Stimulated activated CD8-positive, alpha-beta memory T cell treated with anti-CD3 and anti-CD28 coated beads, Interleukin-7, amount 100 ng/mL, for 4 hours (primary cell): ENCODE data around the gene CTTNBP2.

ENCODE experiments used
- DNase-seq, 2 donors: peaks; one replicate each; pipeline ENCODE4 v3.0.0-alpha.2; 2020; ENCODE audit warnings: low read depth in 2 of 2

The CTTNBP2 gene, protein sequence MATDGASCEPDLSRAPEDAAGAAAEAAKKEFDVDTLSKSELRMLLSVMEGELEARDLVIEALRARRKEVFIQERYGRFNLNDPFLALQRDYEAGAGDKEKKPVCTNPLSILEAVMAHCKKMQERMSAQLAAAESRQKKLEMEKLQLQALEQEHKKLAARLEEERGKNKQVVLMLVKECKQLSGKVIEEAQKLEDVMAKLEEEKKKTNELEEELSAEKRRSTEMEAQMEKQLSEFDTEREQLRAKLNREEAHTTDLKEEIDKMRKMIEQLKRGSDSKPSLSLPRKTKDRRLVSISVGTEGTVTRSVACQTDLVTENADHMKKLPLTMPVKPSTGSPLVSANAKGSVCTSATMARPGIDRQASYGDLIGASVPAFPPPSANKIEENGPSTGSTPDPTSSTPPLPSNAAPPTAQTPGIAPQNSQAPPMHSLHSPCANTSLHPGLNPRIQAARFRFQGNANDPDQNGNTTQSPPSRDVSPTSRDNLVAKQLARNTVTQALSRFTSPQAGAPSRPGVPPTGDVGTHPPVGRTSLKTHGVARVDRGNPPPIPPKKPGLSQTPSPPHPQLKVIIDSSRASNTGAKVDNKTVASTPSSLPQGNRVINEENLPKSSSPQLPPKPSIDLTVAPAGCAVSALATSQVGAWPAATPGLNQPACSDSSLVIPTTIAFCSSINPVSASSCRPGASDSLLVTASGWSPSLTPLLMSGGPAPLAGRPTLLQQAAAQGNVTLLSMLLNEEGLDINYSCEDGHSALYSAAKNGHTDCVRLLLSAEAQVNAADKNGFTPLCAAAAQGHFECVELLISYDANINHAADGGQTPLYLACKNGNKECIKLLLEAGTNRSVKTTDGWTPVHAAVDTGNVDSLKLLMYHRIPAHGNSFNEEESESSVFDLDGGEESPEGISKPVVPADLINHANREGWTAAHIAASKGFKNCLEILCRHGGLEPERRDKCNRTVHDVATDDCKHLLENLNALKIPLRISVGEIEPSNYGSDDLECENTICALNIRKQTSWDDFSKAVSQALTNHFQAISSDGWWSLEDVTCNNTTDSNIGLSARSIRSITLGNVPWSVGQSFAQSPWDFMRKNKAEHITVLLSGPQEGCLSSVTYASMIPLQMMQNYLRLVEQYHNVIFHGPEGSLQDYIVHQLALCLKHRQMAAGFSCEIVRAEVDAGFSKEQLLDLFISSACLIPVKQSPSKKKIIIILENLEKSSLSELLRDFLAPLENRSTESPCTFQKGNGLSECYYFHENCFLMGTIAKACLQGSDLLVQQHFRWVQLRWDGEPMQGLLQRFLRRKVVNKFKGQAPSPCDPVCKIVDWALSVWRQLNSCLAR (N-terminal part only)

GRCh38 chr7:117873310-117874190 is at the start of gene CTTNBP2:
Gene CTTNBP2, minus strand, starts transcription at chr7:117873441. Its CDS starts 26 bp downstream, at chr7:117873415.
- no peak for DNase-seq

DNA sequence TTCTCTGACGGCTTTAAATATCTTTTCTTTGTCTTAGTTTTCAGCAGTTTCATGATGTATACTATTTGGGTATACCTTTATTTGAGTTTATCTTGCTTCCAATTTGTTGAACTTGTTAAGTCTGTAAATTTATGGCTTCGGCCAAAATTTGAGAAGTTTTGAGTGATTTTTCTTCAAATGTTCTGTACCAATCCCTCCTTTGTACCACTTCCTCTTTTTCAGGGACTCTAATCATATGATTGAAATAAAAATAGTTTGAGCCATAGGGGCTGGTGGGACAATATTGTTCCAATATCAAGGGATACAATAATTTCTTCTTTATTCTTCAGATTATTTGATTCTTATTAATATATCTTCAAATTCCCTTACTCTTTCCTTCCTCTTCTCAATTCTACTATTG is 43.1 kb upstream of the CTTNBP2 start:
- DNase-seq = no peak

GRCh38 chr7:117912421-117912820 is 39.2 kb upstream of the CTTNBP2 start:
- no peak for DNase-seq

- no peak for DNase-seq
Measured at GRCh38 chr7:117908031-117908795, 35.0 kb upstream of the CTTNBP2 start.

GRCh38 chr7:117907049-117907640 is 33.9 kb upstream of the CTTNBP2 start:
- no peak for DNase-seq

DNA sequence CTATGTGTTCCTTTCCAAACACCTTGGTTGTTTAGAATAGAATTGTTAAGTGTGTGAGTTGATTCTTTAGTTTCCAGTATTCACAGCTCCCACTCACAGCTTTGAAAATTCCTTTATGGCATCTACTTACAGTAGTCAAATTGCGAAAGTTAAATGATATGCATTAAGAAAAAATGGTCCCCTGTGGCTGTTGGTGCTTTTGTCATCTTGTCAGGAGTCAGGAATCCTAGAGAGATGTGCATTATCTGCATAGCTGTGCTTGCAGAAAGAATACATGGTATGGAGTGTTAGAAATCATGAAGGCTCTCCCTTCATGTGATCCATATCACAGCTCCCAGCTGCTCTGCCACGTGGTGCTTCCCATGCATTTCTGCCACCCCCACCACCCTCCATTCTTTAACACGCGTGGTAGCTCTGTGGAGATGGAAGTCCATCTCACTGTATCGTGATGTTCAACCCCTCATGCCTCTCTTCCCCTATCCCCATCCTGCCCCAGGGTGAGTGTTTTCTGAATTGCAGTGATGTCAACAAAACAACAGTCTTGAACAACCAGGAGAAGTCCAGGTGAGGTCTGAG is 29.2 kb upstream of the CTTNBP2 start:
- DNase-seq = no peak

GRCh38 chr7:117901089-117901797 is 28.0 kb upstream of the CTTNBP2 start:
- DNase-seq = no peak

GRCh38 chr7:117896339-117896738 is 23.1 kb upstream of the CTTNBP2 start:
- no peak for DNase-seq

DNA sequence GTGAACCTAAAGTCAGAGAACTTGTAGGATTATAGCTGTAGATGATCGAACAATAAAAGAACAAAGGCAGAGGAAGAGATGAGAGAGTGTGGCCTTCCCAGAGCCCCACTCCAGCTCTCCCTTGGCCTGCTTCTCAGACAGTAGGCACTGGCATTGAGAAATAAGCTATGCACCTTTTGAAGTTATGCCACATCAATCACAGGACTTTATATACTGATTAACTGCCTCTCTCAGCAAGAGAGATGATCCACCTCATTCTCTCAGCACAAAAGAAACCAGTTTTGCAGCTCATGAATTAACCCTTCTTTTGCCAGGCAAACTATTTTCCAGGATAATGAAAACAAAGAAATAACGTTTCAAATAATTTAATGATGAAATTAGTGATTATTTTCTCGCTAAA is 22.0 kb upstream of the CTTNBP2 start:
- no peak for DNase-seq

DNA sequence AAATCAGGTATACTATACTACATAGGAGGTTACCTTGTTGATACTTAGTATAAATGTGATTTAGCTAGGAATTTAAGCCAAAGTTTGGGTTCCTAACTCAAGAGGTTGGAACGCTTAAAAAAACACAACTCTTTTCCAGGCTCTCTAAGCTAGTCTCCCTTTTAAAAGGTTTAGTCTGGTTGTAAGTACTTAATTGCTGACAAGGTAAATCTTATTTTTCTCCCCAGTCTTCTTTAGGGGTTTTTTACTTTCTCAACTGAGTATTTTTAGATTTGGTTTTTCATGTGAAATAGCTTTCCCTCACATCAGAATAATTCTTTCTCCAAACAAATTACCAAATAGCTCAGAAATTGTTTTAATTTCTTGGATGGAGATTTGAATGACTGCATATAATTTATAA is 20.8 kb upstream of the CTTNBP2 start:
- no peak for DNase-seq

- no peak for DNase-seq
Measured at GRCh38 chr7:117892821-117893220, 19.6 kb upstream of the CTTNBP2 start.

DNA sequence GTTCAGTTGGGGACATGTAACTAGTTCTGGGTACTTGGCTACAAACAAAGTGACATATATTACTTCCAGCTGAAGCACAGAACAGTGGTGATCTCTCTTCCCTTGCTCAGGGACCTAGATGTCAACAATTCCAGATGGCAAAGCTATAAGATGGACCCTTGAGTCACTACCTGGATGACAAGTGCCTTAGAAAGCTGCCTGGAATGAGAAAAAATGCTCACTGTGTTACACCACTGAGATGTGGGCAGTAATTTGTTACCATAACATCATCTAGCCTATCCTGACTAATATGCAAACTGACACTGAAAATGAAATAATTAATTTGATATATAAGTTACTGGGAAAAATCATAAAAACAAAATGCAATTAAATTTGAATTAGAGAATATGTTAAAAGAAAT is 16.4 kb upstream of the CTTNBP2 start:
- no peak for DNase-seq

- DNase-seq = no peak
Measured at GRCh38 chr7:117888627-117889026, 15.4 kb upstream of the CTTNBP2 start.

DNA sequence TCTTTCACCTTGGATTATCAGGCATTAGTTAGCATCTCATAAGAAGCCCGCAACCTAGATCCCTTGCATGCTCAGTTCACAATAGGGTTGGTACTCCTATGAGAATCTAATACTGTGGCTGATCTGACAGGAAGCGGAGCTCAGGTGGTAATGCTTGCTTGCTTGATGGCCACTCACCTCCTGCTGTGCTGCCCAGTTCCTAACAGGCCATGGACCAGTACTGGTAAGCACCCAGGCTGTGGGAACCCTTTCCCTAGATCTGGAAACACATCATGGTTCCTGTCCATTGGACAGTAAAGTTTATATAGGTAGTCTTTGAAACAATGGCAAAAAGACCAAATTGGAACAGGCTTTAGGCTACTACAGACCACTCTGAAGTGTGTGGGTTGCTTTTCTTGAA is 9.4 kb upstream of the CTTNBP2 start:
- DNase-seq = no peak

DNA sequence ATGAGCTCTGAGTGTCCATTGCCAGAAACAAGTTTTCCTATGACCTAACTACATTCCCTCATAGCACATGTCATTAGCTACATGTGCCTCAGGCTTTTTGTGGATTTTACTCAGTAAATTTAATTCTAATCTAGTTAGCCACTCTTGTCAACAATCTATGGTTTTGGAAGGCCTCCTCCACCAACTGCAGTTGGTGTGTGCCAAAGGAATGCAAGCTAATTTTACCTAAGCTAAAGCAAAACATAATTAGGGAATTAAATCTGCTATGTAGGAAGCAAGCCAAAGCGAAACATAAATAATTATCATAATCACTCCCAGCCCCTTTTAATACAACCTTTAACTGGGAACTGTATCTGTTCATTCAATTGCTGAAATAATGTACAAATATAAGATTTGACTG is 3.5 kb upstream of the CTTNBP2 start:
- no peak for DNase-seq

DNA sequence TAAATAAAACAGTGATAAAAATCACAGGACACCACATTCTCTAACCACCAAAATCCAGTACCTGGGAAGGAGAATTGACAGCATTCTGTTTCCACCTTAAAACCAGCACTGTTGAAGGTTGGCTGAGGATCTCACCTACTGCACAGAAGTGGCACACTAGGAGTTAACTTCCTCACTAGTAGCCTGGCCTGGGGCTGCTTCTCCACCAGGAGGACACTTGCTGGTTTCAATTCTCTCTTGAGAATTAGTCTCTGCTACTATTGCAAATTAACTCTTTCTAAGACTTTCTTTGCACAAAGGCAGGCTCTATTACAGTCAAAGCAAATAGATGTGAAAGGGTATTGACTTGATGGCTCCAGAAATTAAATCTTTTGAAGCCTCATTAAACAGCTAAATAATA is 2.3 kb upstream of the CTTNBP2 start:
- no peak for DNase-seq

DNA sequence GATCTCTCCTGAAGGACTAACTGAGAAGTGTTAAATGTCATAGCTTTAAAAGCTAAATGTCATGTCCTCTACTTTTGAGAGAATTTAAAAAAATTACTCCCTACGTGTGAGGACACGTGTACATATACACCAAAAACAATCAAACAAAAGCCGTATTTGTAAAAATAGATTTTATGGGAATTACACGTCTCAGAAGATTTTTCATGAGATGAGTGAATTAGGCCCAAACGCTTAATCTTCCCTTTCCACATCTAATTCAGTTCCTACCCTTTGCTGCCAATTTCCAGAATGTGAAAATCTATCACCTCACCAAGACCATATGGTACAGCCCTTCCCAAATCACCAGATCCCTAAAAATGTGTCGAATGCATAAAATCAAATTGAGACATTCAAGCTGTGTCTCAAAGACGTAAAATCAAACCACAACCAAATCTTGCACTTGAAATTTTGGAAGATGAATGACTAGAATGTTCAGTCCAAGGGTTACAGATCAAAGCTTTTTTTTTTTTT is 1.0 kb upstream of the CTTNBP2 start:
- DNase-seq = no peak

DNA sequence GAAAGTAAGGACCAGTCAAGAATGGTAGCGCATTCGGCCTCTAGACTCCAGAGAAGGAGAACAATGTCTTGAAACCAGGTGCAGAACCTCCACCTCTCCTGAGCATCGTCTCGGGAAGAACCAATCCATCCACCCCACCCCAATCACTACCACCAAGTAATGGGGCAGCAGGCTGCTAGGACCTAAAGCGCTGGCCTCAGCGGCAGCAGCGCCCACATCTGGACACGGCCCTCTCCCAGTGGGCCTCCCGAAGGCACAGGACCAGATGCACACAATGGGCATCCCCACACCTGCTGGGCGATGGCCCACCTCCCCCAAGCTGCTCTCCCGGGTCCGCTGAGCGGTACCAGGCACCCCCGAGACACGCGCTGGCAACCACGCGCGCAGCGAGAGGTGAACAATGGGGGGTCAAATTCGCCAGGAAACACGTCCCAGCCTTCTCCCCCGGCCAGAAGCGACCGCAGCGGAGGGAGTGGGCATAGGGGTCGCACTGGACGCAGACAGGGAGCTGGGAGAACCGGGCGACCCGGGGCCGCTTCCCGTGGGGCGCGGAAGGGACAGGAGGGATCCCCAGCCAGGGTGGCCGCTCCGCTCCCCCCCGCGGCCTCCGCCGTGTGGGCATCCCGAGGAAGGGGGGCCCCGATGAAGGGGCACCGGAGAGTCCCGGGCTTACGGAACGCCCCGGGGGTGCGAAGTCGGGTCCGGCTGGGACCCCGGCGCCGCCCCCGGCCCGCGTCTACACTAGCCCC is 506 bp downstream of the CTTNBP2 start:
- DNase-seq = no peak
